SH-SY5Y (cell line): ENCODE data around the gene SLC1A4.

ENCODE experiments used
- GATA2 ChIP-seq: IDR thresholded peaks from 2 replicates; pipeline ENCODE4 v1.6.1; 2011; ENCODE audit warnings: mild to moderate bottlenecking, low read depth, low read length
- GATA3 ChIP-seq: IDR thresholded peaks from 2 replicates; pipeline ENCODE4 v1.6.1; 2011; ENCODE audit warnings: low read depth, mild to moderate bottlenecking, low read length, moderate library complexity

- no peak for TF ChIP-seq GATA2
- TF ChIP-seq GATA3 = no peak
These were observed 82.4 kb downstream of the SLC1A4 start for GRCh38 chr2:65071499-65072180.
